HuH-7.5 (cell line): ENCODE results near the gene PRSS58.

ENCODE experiments used
- DNase-seq: peaks from one replicate; pipeline ENCODE4 v3.0.0; 2011; ENCODE audit warnings: low spot score

PRSS58 gene

DNA sequence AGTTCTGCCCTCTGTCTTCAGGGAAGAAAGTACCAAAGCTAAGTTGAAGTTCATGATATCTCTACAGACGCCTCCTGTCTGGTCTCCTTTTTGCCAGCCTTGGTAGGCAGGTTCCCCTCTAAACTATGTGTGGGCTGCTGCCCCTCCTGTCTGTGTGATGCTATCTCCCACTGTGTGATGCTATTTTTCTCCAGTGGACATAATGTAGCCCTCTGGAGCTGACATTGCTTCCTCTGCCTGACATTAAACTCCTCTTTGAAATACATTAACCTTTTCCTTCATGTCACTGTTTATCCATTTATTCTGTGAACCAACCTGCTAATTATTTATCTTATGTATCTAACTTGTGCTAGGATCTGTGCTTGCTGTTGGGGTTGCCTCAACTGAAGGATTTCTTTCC lies at the start of gene PRSS58:
Gene PRSS58 (minus strand): TSS at position 101 of the 400 bp plus-strand sequence. CDS start 351 bp downstream, outside the sequence.
- no peak for DNase-seq

- DNase-seq = no peak
Measured at GRCh38 chr7:142307246-142307900, 49.5 kb upstream of the PRSS58 start.

DNA sequence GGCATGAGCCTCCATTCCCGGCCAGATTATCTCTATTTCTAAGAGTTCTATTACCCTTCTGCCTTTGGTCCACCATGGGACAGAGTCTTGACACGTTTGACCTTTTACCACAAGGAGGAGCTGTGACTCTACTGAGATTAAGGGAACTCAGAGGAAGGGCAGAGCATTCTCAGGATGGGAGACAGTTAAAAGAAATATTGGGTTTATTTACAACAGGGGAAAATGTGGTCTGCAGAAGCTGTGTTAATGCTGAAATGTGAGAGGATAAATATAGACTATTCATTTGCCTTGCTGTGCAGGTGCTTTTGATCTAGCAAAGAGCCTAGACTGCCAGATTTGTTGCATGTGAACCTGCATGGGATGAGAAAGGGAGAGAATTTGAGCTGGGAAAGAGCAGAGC lies 45.8 kb upstream of the PRSS58 start:
- no peak for DNase-seq

- DNase-seq = peak; percentile 23
Measured at GRCh38 chr7:142301923-142302550, 44.2 kb upstream of the PRSS58 start.

- DNase-seq = no peak
Measured at GRCh38 chr7:142301299-142301698, 43.4 kb upstream of the PRSS58 start.

- DNase-seq = no peak
Measured at GRCh38 chr7:142300689-142301088, 42.8 kb upstream of the PRSS58 start.

- no peak for DNase-seq
Measured at GRCh38 chr7:142299237-142299781, 41.5 kb upstream of the PRSS58 start.

DNA sequence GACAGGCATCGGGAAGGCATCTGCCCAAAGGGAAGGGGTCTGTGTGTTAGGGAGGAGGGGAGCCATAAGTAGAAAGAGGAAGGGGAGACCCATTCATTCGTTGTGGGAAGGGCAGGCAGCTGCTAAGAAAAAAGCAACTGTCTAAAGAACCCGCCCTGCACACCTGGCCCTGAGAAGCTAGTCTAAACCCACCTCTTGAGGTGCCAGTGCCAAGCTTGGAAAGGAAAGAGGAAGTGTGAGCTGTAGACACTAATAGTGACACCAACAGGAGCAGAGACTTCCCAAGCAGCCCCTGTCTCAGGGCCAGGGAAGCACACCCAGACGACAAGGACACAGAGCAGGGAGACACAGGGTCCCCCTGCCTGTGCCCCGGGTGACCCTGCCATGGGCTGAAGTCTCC lies 40.8 kb upstream of the PRSS58 start:
- DNase-seq = no peak

DNA sequence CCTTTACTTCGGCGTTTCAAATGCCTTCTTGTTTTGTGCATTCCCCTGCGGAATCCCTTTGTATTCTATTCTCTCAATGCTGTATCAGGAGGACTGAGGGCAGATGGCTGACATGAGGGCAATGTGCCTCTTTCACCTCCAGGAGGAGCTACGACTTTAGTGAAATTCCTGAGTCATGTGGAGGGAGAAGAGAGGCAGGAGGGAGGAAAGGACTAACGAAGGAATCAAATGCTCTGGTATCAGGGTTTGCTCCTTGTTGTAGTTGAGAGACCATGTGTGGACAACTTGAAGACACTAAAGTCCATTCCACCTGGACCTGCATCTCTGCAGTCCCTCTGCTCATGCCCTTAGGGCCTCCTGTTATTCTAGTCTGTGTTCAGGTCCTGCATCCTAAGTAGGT lies 40.2 kb upstream of the PRSS58 start:
- peak; percentile 29 for DNase-seq

DNA sequence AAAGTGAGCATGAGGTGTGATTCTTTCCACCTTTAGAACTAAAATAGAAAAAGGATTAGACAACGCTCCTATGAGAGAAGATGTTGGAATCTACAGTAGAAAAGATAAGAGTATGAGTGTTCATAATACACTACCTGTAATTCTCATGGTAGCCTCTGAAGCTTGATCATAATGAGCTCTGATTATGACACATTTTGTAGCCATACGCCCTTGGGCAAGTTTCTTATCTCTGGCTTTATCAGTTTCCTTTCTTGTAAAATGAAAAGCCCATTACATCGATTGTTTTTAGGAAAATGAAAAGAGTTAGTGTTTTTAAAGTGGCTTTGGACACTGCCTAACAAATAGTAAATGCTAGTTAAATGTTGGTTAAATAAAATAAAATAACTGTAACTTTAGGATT lies 22.4 kb upstream of the PRSS58 start:
- DNase-seq = no peak

GRCh38 chr7:142279601-142280000 lies 21.7 kb upstream of the PRSS58 start:
- no peak for DNase-seq

GRCh38 chr7:142275028-142275427 lies 17.2 kb upstream of the PRSS58 start:
- no peak for DNase-seq

GRCh38 chr7:142272841-142273240 lies 15.0 kb upstream of the PRSS58 start:
- DNase-seq = no peak

GRCh38 chr7:142263598-142264380 lies 5.9 kb upstream of the PRSS58 start:
- DNase-seq = no peak

DNA sequence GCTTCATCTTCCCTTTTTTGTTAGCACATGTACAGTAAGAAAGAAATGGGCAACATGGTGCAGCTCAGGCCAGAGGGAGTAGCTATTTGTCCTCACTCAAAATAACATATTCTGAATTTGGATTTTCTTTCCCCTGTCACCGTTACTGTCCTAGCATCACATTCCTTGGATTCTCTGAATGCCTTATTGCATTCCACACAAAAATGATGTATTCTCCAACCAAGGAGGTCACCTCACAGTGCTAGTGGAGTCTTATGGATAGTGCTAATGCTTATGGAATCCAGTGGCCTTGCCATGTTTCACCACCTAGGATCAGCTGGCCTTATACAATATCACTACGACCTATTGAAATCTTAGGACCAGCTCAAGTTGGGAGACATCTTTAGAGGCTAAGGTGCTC lies 7.2 kb downstream of the PRSS58 start:
- no peak for DNase-seq

DNA sequence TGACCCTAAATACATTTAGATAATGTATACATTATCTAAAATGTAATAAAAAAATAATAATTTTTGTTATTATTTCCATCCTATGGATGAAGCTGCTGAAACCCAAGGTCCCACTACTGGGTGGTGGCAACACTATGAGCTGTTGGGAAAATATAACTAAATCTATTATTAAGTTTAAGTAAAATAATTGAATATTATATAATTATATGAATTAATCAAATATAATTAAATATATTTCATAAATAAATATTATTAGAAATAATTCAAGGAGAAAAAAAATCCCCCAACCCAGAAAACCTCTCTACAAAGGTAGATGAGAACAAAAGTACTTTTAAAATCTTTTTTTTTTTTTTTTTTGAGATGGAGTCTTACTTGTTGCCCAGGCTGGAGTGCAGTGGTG lies 7.9 kb downstream of the PRSS58 start:
- DNase-seq = no peak

DNA sequence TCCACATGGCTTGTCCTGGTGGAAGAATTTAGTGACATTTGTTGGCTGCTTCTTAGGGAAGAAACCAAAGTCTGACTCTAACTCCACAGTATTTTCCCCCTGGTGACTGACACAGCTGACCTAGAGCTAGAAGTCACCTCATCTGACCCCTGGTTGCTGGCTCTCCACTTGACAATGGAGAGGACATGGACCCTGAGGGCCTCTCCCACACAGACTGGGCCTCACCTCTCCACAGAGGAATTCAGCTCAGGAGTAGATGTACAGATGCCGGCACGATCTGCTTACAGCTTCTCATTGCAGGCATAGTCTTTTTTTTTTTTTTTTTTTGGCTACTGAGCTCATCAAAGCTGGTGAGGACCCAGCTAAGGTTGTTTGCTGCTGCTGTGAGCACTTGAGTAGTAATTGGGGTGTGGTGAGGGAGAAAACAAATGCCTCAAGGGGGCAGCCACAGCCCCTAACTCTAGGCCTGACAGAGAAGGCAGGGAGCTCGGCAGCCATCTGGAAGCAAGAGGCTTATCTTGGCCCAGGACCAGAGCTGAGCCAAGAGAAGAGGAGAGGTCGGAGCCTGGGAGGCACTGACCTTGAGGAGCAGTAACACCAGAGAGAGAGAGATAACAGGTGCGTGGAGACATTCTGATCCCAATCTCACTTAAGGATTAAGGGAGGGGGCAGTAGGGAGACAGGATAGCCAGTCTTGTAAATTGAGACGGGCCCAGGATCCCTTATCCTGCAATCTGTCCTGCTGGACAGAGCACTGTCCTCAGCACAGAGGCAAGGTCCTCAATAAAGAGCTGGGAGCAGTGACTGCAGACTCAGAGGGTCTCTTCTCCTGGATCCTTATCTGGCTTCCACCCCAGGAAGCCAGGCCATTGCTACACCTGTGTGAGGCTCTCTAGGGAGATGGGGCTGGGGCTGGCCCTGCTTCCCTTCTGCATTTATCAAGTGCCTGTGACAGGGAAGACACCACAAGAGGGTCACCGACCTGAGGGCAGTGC lies 9.4 kb downstream of the PRSS58 start:
- no peak for DNase-seq

DNA sequence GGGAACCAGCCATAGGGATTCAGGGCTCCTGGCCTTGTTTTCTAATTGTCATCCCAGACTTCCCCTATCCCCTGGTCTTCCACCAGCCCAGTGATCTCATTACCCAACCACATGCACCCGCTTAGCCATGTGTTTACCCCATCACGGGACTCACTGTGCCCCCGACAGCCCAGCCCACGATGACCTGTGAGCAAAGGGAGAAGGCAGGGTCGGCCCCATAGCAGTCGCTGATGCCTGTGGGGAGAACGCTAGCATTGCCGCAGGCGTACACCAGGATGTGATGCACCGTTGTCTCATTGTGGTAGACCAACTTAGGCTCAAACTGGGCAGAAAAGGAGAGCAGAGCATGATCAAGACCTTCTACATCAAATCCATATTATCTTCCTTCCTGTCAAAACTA lies 14.0 kb downstream of the PRSS58 start:
- DNase-seq = no peak

GRCh38 chr7:142240546-142240945 lies 17.3 kb downstream of the PRSS58 start:
- DNase-seq = no peak

DNA sequence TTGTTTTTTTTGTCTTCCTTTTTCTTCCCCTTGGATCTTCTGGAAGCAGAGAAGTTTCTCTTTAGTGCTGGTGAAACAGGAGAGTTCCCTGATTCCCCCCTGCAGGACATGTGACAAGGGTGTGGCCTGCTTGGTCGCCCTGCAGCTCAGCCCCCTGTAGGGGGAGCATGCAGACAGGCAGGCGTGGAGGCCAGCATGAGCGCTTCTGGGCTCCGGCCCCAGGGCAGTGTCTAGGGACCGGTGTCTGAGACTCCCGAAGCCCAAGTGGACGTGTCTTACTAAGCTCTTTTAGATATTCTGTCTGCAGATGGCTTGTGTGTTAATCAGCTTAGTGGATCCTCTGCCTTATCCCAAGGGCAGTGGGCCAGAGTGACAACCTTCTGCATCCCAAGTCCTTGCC lies 26.1 kb downstream of the PRSS58 start:
- peak; percentile 26 for DNase-seq

- DNase-seq = no peak
Measured at GRCh38 chr7:142228537-142229104, 29.2 kb downstream of the PRSS58 start.
